GM21529 (cell line): Measurements from ENCODE around the gene KLF8.
"Not testable (repeated sequence)": the region's sequence is repeated elsewhere in the genome, so short reads cannot be mapped to it uniquely, and the experiment has no call there.

ENCODE experiments used
- ATAC-seq: cut with Tn5 transposase; IDR thresholded peaks from one replicate; pipeline ENCODE4 v1.9.1; 2021; ENCODE audit not compliant: unreplicated experiment

The KLF8 gene

GRCh38 chrX:56232221-56233082 lies at the start of gene KLF8:
TSS of gene KLF8 (plus strand) at chrX:56232356. CDS start at chrX:56233335, 979 bp downstream.
- peak; percentile 68 for ATAC-seq

DNA sequence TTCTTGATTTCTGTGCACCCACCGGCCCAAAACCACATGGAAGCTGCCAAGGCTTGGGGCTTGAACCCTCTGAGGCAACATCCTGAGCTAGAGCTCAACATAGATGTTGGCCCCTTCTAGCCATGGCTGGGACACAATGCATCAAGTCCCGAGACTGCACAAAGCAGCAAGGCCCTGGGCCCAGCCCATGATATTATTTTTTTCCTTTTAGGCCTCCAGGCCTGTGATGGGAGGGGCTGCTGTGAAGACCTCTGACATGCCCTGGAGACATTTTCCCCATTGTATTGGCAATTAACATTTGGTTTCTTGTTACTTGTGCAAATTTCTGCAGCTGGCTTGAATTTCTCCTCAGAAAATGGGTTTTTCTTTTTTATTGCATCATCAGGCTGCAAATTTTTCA lies 25.2 kb upstream of the KLF8 start:
- ATAC-seq, result not testable (repeated sequence)

DNA sequence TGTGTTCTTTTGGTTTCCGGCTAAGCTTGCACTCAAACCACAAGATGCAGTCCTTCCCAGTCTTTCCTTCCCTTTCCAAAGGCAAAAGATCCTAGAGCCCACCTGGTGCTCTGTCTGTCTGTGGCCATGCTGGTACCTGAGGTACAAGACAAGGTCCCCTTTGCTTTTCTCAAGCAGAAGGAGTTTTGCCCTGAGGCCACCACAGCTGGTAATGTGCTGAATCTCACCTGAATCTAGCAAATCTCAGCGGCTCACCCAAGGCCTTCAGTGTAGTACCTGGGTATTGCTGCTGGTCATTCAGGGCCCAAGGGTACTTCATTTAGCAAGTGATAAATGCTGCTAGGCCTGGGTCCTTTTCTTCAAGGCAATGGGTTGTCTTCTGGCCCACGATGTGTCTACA lies 20.5 kb upstream of the KLF8 start:
- ATAC-seq, result no peak

DNA sequence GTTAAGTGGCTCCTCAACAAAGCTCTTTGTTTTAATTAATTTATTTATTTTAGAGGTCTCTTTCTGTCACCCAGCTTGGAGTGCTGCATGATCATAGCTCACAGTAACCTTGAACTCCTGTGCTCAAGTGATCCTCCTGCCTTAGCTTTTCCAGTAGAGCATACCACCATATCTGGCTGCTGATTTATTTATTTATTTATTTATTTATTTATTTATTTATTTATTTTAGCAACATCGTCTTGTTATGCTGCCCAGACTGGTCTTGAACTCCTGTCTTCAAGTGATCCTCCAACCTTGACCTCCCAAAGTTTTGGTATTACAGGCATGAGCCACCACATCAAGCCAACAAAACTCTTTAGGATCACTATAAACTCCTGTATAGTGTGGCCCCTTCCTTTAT lies 15.8 kb upstream of the KLF8 start:
- no peak for ATAC-seq

DNA sequence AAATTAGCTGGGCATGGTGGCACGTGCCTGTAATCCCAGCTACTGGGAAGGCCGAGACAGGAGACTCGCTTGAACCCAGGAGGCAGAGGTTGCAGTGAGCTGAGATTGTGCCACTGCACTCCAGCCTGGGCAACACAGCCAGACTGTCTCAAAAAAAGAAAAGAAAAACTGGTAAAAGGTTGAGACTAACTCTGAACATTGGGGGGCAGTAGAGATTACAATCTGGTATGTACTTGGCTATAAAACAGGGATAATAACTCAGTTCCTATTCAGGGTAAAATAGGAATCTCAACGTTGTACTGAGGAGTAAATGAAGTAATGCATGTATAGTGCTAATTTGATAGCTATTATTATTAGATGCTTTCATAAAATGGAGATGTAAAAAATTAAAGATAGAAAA lies 12.5 kb upstream of the KLF8 start:
- no peak for ATAC-seq

DNA sequence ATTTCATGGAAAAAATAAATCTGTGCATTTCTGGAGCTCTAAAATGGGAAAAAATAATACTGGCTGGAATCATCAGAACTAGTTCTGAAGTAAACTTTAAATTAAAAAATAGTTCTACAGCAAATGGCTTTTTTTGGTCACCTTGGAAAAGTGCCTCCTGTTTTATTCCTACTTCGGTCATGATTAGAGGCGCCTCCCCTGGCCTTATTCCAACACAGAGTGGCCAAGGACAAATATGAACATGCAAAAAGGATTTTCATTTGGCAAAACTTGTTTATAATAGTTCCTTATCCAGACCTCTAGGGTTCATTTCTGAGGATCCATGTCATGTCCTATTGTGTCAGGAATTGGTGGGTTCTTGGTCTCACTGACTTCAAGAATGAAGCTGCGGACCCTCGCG lies 11.1 kb upstream of the KLF8 start:
- no peak for ATAC-seq

DNA sequence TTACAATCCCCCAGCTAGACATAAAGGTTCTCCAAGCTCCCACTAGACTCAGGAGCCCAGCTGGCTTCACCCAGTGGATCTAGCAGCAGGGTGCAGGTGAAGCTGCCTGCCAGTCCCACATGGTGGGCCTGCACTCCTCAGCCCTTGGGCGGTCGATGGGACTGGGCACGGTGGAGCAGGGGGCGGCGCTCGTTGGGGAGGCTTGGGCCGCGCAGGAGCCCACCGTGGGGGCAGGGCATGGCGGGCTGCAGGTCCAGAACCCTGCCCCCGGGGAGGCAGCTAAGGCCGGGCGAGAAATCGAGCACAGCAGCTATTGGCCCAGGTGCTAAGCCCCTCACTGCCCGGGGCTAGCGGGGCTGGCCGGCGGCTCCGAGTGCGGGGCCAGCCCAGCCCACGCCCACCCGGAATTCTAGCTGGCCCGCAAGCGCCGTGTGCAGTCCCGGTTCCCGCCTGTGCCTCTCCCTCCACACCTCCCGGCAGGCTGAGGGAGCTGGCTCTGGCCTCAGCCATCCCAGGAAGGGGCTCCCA lies 9.6 kb upstream of the KLF8 start:
- no peak for ATAC-seq

- ATAC-seq, result no peak
Measured at GRCh38 chrX:56226980-56227379, 5.2 kb upstream of the KLF8 start.

- ATAC-seq, result no peak
Measured at GRCh38 chrX:56228914-56229313, 3.2 kb upstream of the KLF8 start.

DNA sequence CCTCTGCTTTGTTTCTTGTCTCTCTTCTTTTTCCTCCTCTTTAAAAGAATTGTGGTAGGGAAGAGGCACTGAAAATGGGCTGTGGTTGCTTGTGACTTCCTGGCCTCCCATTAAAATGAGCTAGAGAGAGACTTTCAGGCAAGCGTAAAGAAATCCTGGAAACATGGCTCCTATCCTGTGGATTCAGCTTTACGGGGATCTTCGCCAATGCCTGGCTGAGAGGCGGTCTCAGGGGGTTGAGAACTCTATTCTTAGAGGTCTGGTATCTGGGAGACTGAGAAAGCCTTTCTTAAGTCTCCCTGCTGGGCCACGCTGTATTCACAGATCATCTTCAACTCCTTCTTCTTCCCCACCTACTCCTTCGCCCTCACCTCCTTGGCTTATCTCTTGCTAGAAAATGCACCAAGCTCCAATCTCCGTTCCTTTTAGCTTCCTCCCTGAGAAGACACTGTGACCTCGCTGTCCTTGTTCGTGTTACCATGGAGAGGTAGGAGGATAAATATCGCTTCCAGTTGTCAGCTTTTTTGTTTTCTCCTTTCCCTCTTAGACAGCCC lies 542 bp upstream of the KLF8 start:
- ATAC-seq, result no peak

GRCh38 chrX:56233100-56233499 lies 944 bp downstream of the KLF8 start:
- no peak for ATAC-seq

DNA sequence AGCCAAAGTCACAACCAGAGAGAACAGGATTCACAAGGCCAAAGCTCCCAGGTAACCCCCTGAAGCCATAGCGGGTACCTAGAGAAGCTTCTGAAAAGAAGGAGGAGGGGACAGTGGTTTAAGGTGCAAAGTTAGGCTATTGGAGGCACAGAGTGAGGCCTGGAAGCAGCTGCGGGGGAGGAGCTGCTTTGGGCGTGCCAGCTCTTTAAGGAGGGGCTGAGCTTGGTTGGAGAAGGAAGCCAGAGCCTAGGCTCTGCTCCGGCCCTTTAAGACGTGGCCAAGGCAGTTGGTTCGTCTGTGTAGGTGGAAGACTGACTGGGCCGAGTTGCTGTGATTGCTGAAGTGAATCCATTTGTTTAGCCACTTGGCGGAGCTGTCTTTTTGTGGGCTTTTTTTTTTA lies 1.5 kb downstream of the KLF8 start:
- peak; percentile 86 for ATAC-seq

DNA sequence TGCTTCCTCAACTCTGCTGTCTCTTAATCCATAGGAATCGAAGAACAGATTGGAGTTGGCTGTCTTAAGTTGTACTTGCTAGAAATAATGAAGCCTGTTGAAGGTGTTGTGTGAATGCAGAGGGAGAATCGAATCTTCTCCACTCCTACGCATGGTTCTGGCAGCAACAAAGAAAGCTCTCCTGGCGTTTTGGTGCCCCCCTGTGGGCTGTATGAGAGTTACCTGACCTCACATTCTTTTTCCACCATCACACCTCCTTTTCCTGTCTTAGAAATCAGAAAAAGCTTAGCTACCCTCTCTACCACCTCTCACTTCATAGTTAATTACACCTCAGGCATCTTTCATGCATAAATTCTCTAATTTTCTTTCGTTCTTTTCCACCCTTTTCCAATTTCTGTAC lies 16.3 kb downstream of the KLF8 start:
- peak; percentile 95 for ATAC-seq

- ATAC-seq, result no peak
Measured at GRCh38 chrX:56253832-56254703, 21.9 kb downstream of the KLF8 start.

GRCh38 chrX:56268888-56269287 lies 36.7 kb downstream of the KLF8 start:
- peak; percentile 91 for ATAC-seq

DNA sequence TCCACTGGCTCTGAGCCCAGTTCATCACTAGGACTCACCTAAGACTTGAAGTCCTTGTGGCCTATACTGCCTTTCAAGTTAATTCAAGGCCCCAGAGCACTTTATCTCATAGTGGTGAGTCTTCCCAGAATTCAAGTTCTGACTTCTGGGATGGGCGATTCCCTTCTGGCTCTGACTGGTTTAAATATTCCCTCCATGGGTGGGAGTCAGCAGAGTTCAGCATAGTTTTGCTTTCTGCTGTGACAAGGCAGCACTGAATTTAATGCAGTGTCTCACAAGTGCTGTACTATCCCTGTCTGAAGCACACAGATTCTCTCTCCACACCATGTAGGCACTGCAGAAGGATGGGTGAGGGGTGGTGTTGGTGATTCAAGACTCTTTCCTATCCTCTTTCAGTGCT lies 46.5 kb downstream of the KLF8 start:
- ATAC-seq, result no peak

DNA sequence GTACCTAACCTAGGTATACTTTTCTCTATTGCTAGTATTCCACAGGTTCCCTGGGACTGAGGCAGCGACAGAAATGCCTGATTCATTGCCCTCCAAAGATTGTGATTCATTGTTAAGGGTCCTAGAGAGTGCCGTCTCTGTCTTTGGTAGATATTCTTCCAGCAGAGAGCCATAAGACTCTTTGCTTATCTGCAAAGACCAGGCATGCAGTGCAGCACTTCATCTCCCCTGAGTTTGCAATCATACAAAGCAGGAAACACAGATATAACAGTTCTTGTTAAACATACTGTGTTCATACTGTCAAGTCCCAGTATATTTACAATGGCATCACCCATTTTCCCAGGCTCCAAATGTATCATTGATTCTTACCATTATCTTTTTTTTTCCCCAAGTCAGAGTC lies 47.7 kb downstream of the KLF8 start:
- no peak for ATAC-seq

DNA sequence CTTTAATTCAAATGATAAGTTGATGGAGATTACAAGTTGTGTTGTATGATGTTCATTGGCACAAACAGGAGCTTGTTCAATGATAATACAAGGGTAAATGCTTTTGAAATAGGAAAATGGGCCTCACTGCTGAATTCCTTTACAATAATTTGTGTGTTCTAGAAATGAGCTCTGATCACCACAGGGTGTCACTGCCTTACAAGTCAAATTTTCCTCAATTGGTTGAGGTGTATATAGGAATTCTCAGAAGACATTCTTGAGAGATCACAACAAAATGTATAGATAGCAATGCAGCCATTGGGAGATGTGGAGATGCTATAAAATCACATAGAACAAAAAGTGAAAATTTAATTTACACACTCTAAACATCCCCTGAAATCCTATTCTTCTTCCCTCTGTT lies 49.6 kb downstream of the KLF8 start:
- ATAC-seq, result no peak

DNA sequence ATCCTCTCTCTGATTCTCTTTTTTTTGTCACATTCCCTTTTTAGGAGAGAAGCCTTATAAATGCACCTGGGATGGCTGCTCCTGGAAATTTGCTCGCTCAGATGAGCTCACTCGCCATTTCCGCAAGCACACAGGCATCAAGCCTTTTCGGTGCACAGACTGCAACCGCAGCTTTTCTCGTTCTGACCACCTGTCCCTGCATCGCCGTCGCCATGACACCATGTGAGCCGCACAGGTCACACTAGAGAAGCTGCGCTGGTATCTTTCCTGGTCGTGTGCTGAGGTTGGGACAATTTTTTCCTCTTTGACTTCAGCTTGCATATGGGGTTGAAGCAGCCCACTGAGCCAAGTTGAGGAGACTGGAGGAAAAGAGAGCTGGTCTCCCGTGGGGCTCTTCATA lies 52.1 kb downstream of the KLF8 start:
- no peak for ATAC-seq

DNA sequence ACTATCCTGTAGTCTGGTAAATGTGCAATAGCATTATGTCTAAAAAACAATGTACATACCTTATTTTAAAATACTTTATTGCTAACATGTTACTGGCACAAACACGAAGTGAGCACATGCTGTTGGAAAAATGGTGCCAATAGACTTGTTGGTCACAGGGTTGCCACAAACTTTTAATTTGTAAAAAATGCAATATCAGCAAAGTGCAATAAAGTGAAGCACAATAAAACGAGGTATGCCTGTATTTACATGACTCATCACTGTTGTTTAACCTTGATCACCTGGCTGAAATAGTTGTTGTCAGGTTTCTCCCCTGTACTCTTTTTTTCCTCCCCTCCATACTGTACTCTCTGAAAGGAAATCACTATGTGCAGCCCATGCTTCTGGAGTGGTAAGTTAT lies 56.5 kb downstream of the KLF8 start:
- no peak for ATAC-seq

DNA sequence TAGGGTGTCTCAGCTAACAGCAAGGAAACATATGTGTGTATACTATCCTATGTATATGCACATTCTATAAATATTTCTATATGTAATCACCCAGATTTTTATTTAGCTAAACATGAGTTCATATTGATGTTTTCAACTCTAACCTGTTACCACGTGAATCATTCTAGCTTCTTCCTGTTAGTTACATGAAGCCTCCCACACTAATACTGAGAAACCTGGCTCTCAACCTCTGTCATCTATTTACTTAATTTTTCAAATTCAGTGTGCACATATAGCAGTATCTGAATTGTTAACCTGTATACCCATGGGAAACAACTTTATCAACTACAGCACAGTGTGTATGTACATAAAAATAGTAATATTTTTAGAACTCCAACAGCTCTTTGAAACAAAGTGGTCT lies 57.3 kb downstream of the KLF8 start:
- ATAC-seq, result no peak

- ATAC-seq, result no peak
Measured at GRCh38 chrX:56308726-56309125, 76.6 kb downstream of the KLF8 start.
